ENCODE measurements around the gene QSOX1.

Gene QSOX1

GRCh38 chr1:180235077-180235501, 80.4 kb downstream of the QSOX1 start:
- H3K4me1 ChIP-seq (ENCODE audit: control insufficient read depth, insufficient read depth, low read length): peaks cover 34% of the 10 kb centered on the region

GRCh38 chr1:180235502-180236239, 81.0 kb downstream of the QSOX1 start:
- peak overlapping the region in 1 of 2 donors; percentile 35 for H3K4me3 ChIP-seq (ENCODE audit: low read length in 2 of 2)
- peaks cover 30% of the 10 kb centered on the region for H3K4me1 ChIP-seq (ENCODE audit: control insufficient read depth, insufficient read depth, low read length)

More at GRCh38 chr1:180235077-180235501, 80.4 kb downstream of the QSOX1 start:
- Histone ChIP-seq H3K36me3 (ENCODE audit: control insufficient read depth in 2 of 2, insufficient read depth in 2 of 2, low read length in 2 of 2) (no peaks in the 10 kb centered on the region), H3K27me3 (ENCODE audit: control insufficient read depth in 1 of 2, insufficient read depth in 2 of 2, low read length in 2 of 2) (peaks cover 78 to 95% of the 10 kb centered on the region in 2 donors), H3K27ac (ENCODE audit: low read length) (no peak overlapping the region), H3K4me3 (ENCODE audit: low read length in 2 of 2) (peak overlapping the region in 1 of 2 donors; percentile 35), H3K9me3 (ENCODE audit: control insufficient read depth in 2 of 2, low read length in 2 of 2) (no peaks in the 10 kb centered on the region), H3K9ac (ENCODE audit: low read length in 2 of 2) (no peak overlapping the region)

GRCh38 chr1:180236698-180237509, 82.2 kb downstream of the QSOX1 start:
- no peak overlapping the region for H3K9ac ChIP-seq (ENCODE audit: low read length in 2 of 2)
- no peak overlapping the region for H3K27ac ChIP-seq (ENCODE audit: low read length)
- peaks cover 19% of the 10 kb centered on the region for H3K4me1 ChIP-seq (ENCODE audit: control insufficient read depth, insufficient read depth, low read length)
- H3K27me3 ChIP-seq (ENCODE audit: control insufficient read depth in 1 of 2, insufficient read depth in 2 of 2, low read length in 2 of 2): peaks cover 82 to 94% of the 10 kb centered on the region in 2 donors
- no peaks in the 10 kb centered on the region for H3K9me3 ChIP-seq (ENCODE audit: control insufficient read depth in 2 of 2, low read length in 2 of 2)
- no peaks in the 10 kb centered on the region for H3K36me3 ChIP-seq (ENCODE audit: control insufficient read depth in 2 of 2, insufficient read depth in 2 of 2, low read length in 2 of 2)
- H3K4me3 ChIP-seq (ENCODE audit: low read length in 2 of 2): no peak overlapping the region

More at GRCh38 chr1:180235502-180236239, 81.0 kb downstream of the QSOX1 start:
- H3K27ac ChIP-seq (ENCODE audit: low read length): no peak overlapping the region
- H3K9me3 ChIP-seq (ENCODE audit: control insufficient read depth in 2 of 2, low read length in 2 of 2): no peaks in the 10 kb centered on the region
- H3K9ac ChIP-seq (ENCODE audit: low read length in 2 of 2): no peak overlapping the region
- H3K27me3 ChIP-seq (ENCODE audit: control insufficient read depth in 1 of 2, insufficient read depth in 2 of 2, low read length in 2 of 2): peaks cover 77 to 93% of the 10 kb centered on the region in 2 donors
- H3K36me3 ChIP-seq (ENCODE audit: control insufficient read depth in 2 of 2, insufficient read depth in 2 of 2, low read length in 2 of 2): no peaks in the 10 kb centered on the region

- Histone ChIP-seq H3K9me3 (ENCODE audit: control insufficient read depth in 2 of 2, low read length in 2 of 2) (no peaks in the 10 kb centered on the region), H3K27ac (ENCODE audit: low read length) (no peak overlapping the region), H3K36me3 (ENCODE audit: control insufficient read depth in 2 of 2, insufficient read depth in 2 of 2, low read length in 2 of 2) (no peaks in the 10 kb centered on the region), H3K27me3 (ENCODE audit: control insufficient read depth in 1 of 2, insufficient read depth in 2 of 2, low read length in 2 of 2) (peaks cover 75 to 90% of the 10 kb centered on the region in 2 donors), H3K9ac (ENCODE audit: low read length in 2 of 2) (no peak overlapping the region), H3K4me3 (ENCODE audit: low read length in 2 of 2) (no peak overlapping the region), H3K4me1 (ENCODE audit: control insufficient read depth, insufficient read depth, low read length) (peaks cover 18% of the 10 kb centered on the region)
Observed at GRCh38 chr1:180237869-180238476, 83.3 kb downstream of the QSOX1 start.

GRCh38 chr1:180238675-180239074, 84.0 kb downstream of the QSOX1 start:
- H3K9ac ChIP-seq (ENCODE audit: low read length in 2 of 2): no peak overlapping the region
- H3K27me3 ChIP-seq (ENCODE audit: control insufficient read depth in 1 of 2, insufficient read depth in 2 of 2, low read length in 2 of 2): peaks cover 71 to 83% of the 10 kb centered on the region in 2 donors
- H3K4me1 ChIP-seq (ENCODE audit: control insufficient read depth, insufficient read depth, low read length): peaks cover 13% of the 10 kb centered on the region

GRCh38 chr1:180239145-180240096, 84.8 kb downstream of the QSOX1 start:
- Histone ChIP-seq H3K36me3 (ENCODE audit: control insufficient read depth in 2 of 2, insufficient read depth in 2 of 2, low read length in 2 of 2) (no peaks in the 10 kb centered on the region), H3K9me3 (ENCODE audit: control insufficient read depth in 2 of 2, low read length in 2 of 2) (no peaks in the 10 kb centered on the region), H3K4me3 (ENCODE audit: low read length in 2 of 2) (no peak overlapping the region), H3K9ac (ENCODE audit: low read length in 2 of 2) (no peak overlapping the region), H3K4me1 (ENCODE audit: control insufficient read depth, insufficient read depth, low read length) (peaks cover 10% of the 10 kb centered on the region), H3K27ac (ENCODE audit: low read length) (no peak overlapping the region), H3K27me3 (ENCODE audit: control insufficient read depth in 1 of 2, insufficient read depth in 2 of 2, low read length in 2 of 2) (peaks cover 66 to 77% of the 10 kb centered on the region in 2 donors)

More at GRCh38 chr1:180238675-180239074, 84.0 kb downstream of the QSOX1 start:
- no peak overlapping the region for H3K27ac ChIP-seq (ENCODE audit: low read length)
- no peak overlapping the region for H3K4me3 ChIP-seq (ENCODE audit: low read length in 2 of 2)
- no peaks in the 10 kb centered on the region for H3K36me3 ChIP-seq (ENCODE audit: control insufficient read depth in 2 of 2, insufficient read depth in 2 of 2, low read length in 2 of 2)
- H3K9me3 ChIP-seq (ENCODE audit: control insufficient read depth in 2 of 2, low read length in 2 of 2): no peaks in the 10 kb centered on the region

- Histone ChIP-seq H3K36me3 (ENCODE audit: control insufficient read depth in 2 of 2, insufficient read depth in 2 of 2, low read length in 2 of 2) (no peaks in the 10 kb centered on the region), H3K4me3 (ENCODE audit: low read length in 2 of 2) (no peak overlapping the region), H3K9ac (ENCODE audit: low read length in 2 of 2) (no peak overlapping the region), H3K27ac (ENCODE audit: low read length) (no peak overlapping the region), H3K4me1 (ENCODE audit: control insufficient read depth, insufficient read depth, low read length) (no peaks in the 10 kb centered on the region), H3K27me3 (ENCODE audit: control insufficient read depth in 1 of 2, insufficient read depth in 2 of 2, low read length in 2 of 2) (peaks cover 45 to 52% of the 10 kb centered on the region in 2 donors), H3K9me3 (ENCODE audit: control insufficient read depth in 2 of 2, low read length in 2 of 2) (no peaks in the 10 kb centered on the region)
Observed at GRCh38 chr1:180241716-180242544, 87.3 kb downstream of the QSOX1 start.

- Histone ChIP-seq H3K4me1 (ENCODE audit: control insufficient read depth, insufficient read depth, low read length) (no peaks in the 10 kb centered on the region), H3K9ac (ENCODE audit: low read length in 2 of 2) (no peak overlapping the region), H3K27me3 (ENCODE audit: control insufficient read depth in 1 of 2, insufficient read depth in 2 of 2, low read length in 2 of 2) (peaks cover 34 to 38% of the 10 kb centered on the region in 2 donors), H3K36me3 (ENCODE audit: control insufficient read depth in 2 of 2, insufficient read depth in 2 of 2, low read length in 2 of 2) (no peaks in the 10 kb centered on the region), H3K4me3 (ENCODE audit: low read length in 2 of 2) (no peak overlapping the region), H3K9me3 (ENCODE audit: control insufficient read depth in 2 of 2, low read length in 2 of 2) (no peaks in the 10 kb centered on the region), H3K27ac (ENCODE audit: low read length) (no peak overlapping the region)
Observed at GRCh38 chr1:180243517-180244221, 89.0 kb downstream of the QSOX1 start.

GRCh38 chr1:180244840-180245239, 90.2 kb downstream of the QSOX1 start:
- H3K9me3 ChIP-seq (ENCODE audit: control insufficient read depth in 2 of 2, low read length in 2 of 2): no peaks in the 10 kb centered on the region
- peaks cover 25 to 33% of the 10 kb centered on the region in 2 donors for H3K27me3 ChIP-seq (ENCODE audit: control insufficient read depth in 1 of 2, insufficient read depth in 2 of 2, low read length in 2 of 2)
- H3K27ac ChIP-seq (ENCODE audit: low read length): no peak overlapping the region
- H3K4me1 ChIP-seq (ENCODE audit: control insufficient read depth, insufficient read depth, low read length): no peaks in the 10 kb centered on the region
- no peaks in the 10 kb centered on the region for H3K36me3 ChIP-seq (ENCODE audit: control insufficient read depth in 2 of 2, insufficient read depth in 2 of 2, low read length in 2 of 2)
- H3K9ac ChIP-seq (ENCODE audit: low read length in 2 of 2): no peak overlapping the region
- H3K4me3 ChIP-seq (ENCODE audit: low read length in 2 of 2): no peak overlapping the region
